Measurements from ENCODE around the gene SCFD2. TPM values are rescaled to one million over a fixed set of nuclear protein-coding genes. Genes with fewer than 3 reads are reported as not detected.

The SCFD2 gene
- total and polyA plus RNA-seq, 2 donors (not counting 3 experiments of a cell fraction or from before 2014, with no cell fraction given) = 12.3 to 22.8 TPM

DNA sequence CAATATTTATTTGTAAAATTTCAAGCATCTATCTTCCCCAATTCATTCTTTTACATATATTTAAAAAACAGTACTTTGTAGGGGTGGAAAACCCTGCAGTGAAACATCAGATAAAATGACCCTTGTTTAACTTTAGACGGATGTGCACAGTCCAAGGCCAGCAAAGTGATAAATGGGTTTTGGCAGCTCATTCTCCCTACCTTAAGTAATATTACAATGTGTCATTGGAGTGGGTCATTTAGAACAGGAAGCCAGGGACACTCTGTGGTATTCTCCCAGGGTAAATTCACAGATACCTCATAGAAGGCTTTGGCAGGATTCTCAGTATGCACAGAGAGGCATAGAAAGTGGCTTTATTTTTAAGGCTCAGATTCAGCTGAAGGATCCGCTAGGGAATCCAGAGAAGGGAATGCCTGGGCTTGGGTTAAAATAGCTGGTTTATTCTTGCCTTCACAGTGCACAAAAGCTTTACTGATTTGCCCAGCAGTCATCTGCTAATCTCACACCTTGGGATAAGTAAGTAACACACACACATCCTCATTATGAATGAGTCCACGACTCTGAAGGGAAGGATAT lies 297.0 kb downstream of the SCFD2 start:
- intact Hi-C loops (cut with micrococcal nuclease) = no loop called here
- Histone ChIP-seq H3K79me2 (ENCODE audit: control insufficient read depth, insufficient read depth, low read length) (no peaks in the 10 kb centered on the region), H3K27ac (ENCODE audit: insufficient read depth, low read depth, low read length) (no peak overlapping the region), H3K4me3 (replicated peaks in 1 of 3; ENCODE audit: insufficient read depth in 1 of 3, low read depth in 1 of 3, low read length in 3 of 3) (no peak overlapping the region), H3K9me1 (replicated peaks; ENCODE audit: control insufficient read depth, extremely low read depth, insufficient read depth, low read length) (no peaks in the 10 kb centered on the region), H4K20me1 (replicated peaks; ENCODE audit: control insufficient read depth, extremely low read depth, insufficient read depth, low read length) (no peaks in the 10 kb centered on the region), H3K9me3 (replicated peaks; ENCODE audit: control insufficient read depth, insufficient read depth, low read length) (no peaks in the 10 kb centered on the region), H3K27me3 (ENCODE audit: control insufficient read depth in 2 of 2, insufficient read depth in 2 of 2, low read length in 2 of 2) (no peaks in the 10 kb centered on the region), H2AFZ (ENCODE audit: low read depth, low read length) (no peak overlapping the region), H3K4me2 (ENCODE audit: insufficient read depth, low read length) (no peak overlapping the region), H3K36me3 (ENCODE audit: control insufficient read depth in 2 of 2, extremely low read depth in 1 of 2, insufficient read depth in 2 of 2, low read length in 2 of 2) (no peaks in the 10 kb centered on the region), H3K4me1 (ENCODE audit: control insufficient read depth, extremely low read depth, insufficient read depth, low read length) (no peaks in the 10 kb centered on the region), H3K9ac (replicated peaks; ENCODE audit: extremely low read depth, insufficient read depth, low read length) (no peak overlapping the region)
- ChIA-PET POLR2A (no interaction called here), CTCF (no interaction called here)
- no peak for DNase-seq (ENCODE audit: low read depth, low spot score)
- TF ChIP-seq POLR2AphosphoS5 (IDR thresholded peaks at IDR 0.05; ENCODE audit: insufficient read depth, low read depth, low read length) = no peak
- no peak for TF ChIP-seq MYC (IDR thresholded peaks at IDR 0.05; ENCODE audit: low read depth, low read length)
- TF ChIP-seq CTCF (IDR thresholded peaks at IDR 0.05; ENCODE audit: extremely low read depth in 1 of 2, insufficient read depth in 1 of 2, low read depth in 1 of 2, low read length in 2 of 2) = no peak
- TF ChIP-seq FOS (IDR thresholded peaks at IDR 0.05; ENCODE audit: borderline replicate concordance, insufficient read depth, low read length) = no peak
- no peak for TF ChIP-seq GATA2 (IDR thresholded peaks at IDR 0.05; ENCODE audit: insufficient read depth, insufficient read length, low read depth, low read length)
- TF ChIP-seq EZH2 (IDR thresholded peaks at IDR 0.05; ENCODE audit: borderline replicate concordance, low read depth, low read length, severe bottlenecking) = no peak
- TF ChIP-seq POLR2A (IDR thresholded peaks at IDR 0.05; ENCODE audit: low read depth, low read length) = no peak
- no peak for TF ChIP-seq JUN (IDR thresholded peaks at IDR 0.05; ENCODE audit: borderline replicate concordance, insufficient read depth, insufficient read length, low read depth)
- no peak for TF ChIP-seq MAX (IDR thresholded peaks at IDR 0.05; ENCODE audit: insufficient read depth, insufficient read length)
- no peak for FAIRE-seq
- no TSS peak for BruUV-seq (replicated peaks)
- dilution Hi-C loops (cut with MboI; ENCODE audit: extremely low pct_ligation_motif_present, low sequenced_read_pairs) = no loop called here
